IMR-90 (cell line): Measurements from ENCODE around the gene NAP1L5. TPM values are rescaled to one million over a fixed set of nuclear protein-coding genes. Genes with fewer than 3 reads are reported as not detected.

Source experiments
- ATAC-seq: fragments of 200-7000 bp; cut with Tn5 transposase; 2 replicates; pipeline ENCODE4 v1.9.1; 2020; ENCODE audit warnings: low read depth, mild to moderate bottlenecking, moderate library complexity
- BruUV-seq: library from RNA; stranded (reverse); fragments of 400-500 nt; replicated peaks from 2 replicates; lab custom pipeline; 2021; lab: Mats Ljungman, UMichigan
- CTCF ChIA-PET: fragments of 300-600 bp; formaldehyde crosslinking; extraction: SDS; loops from one replicate; lab custom pipeline; 2021; ENCODE audit warnings: antibody characterized with exemption; lab: Yijun Ruan, JAX
- POLR2A ChIA-PET: fragments of 300-600 bp; sonication (Branson Sonifier 250); formaldehyde crosslinking; loops from one replicate; lab custom pipeline; 2022; ENCODE audit warnings: antibody characterized with exemption; ENCODE audit not compliant: unreplicated experiment; lab: Charles Lee
- DNase-seq: peaks from one replicate; pipeline ENCODE4 v3.0.0; 2013
- H2AFZ ChIP-seq: replicated peaks from 2 replicates; pipeline ENCODE3; 2013; ENCODE audit warnings: low read length, mild to moderate bottlenecking; ENCODE audit not compliant: poor library complexity
- H2AK5ac ChIP-seq: 2 replicates; pipeline ENCODE4 v1.6.1; 2013; ENCODE audit warnings: low read depth, low read length, inconsistent platforms
- H2AK9ac ChIP-seq: replicated peaks from 2 replicates; pipeline ENCODE3; 2013; ENCODE audit warnings: mild to moderate bottlenecking, low read depth, low read length, moderate library complexity; ENCODE audit not compliant: poor library complexity
- H2BK120ac ChIP-seq: 2 replicates; pipeline ENCODE4 v1.6.1; 2013; ENCODE audit warnings: low read depth, low read length, inconsistent platforms
- H2BK15ac ChIP-seq: 3 replicates; pipeline ENCODE4 v1.6.1; 2013; ENCODE audit warnings: low read depth, low read length, inconsistent platforms
- H2BK20ac ChIP-seq: 2 replicates; pipeline ENCODE4 v1.6.1; 2013; ENCODE audit warnings: low read depth, mild to moderate bottlenecking, inconsistent platforms, low read length, moderate library complexity
- H2BK5ac ChIP-seq: 2 replicates; pipeline ENCODE4 v1.6.1; 2013; ENCODE audit warnings: mild to moderate bottlenecking, low read depth, low read length, inconsistent platforms; ENCODE audit not compliant: poor library complexity, severe bottlenecking
- H3K14ac ChIP-seq: replicated peaks from 2 replicates; pipeline ENCODE4 v1.6.1; 2013; ENCODE audit warnings: low read depth, low read length, inconsistent platforms
- H3K18ac ChIP-seq: 2 replicates; pipeline ENCODE4 v1.6.1; 2013; ENCODE audit warnings: low read depth, low read length, control low read depth
- H3K23ac ChIP-seq: 2 replicates; pipeline ENCODE4 v1.6.1; 2013; ENCODE audit warnings: low read depth, low read length, inconsistent platforms
- H3K27ac ChIP-seq: 2 replicates; pipeline ENCODE4 v1.5.1; 2013; ENCODE audit warnings: mild to moderate bottlenecking, control low read depth, low read length; ENCODE audit not compliant: insufficient read depth
- H3K27me3 ChIP-seq: 2 replicates; pipeline ENCODE4 v1.6.1; 2013; ENCODE audit warnings: low read length; ENCODE audit not compliant: control insufficient read depth, insufficient read depth
- H3K36me3 ChIP-seq: 2 replicates; pipeline ENCODE4 v1.6.1; 2013; ENCODE audit warnings: low read length, mixed read lengths; ENCODE audit not compliant: control insufficient read depth, insufficient read depth
- H3K4ac ChIP-seq: 2 replicates; pipeline ENCODE4 v1.6.1; 2013; ENCODE audit warnings: low read depth, low read length, inconsistent platforms
- H3K4me1 ChIP-seq: 2 replicates; pipeline ENCODE4 v1.6.1; 2013; ENCODE audit warnings: low read length, mixed read lengths; ENCODE audit not compliant: control insufficient read depth, insufficient read depth
- H3K4me2 ChIP-seq: 2 replicates; pipeline ENCODE4 v1.6.1; 2013; ENCODE audit warnings: low read depth, mild to moderate bottlenecking, control low read depth, low read length, moderate library complexity
- H3K4me3 ChIP-seq: 2 replicates; pipeline ENCODE4 v1.5.1; 2013; ENCODE audit warnings: low read depth, mild to moderate bottlenecking, control low read depth, low read length, moderate library complexity; ENCODE audit not compliant: insufficient read depth
- H3K56ac ChIP-seq: 2 replicates; pipeline ENCODE4 v1.6.1; 2013; ENCODE audit warnings: low read length, inconsistent platforms; ENCODE audit not compliant: insufficient read depth; ENCODE audit errors: extremely low read depth
- H3K79me1 ChIP-seq, 2 experiments: 2 replicates each; pipeline ENCODE4 v1.6.1; 2013; ENCODE audit warnings: low read length in 2 of 2, inconsistent platforms in 1 of 2, low read depth in 1 of 2
- H3K9ac ChIP-seq: 2 replicates; pipeline ENCODE4 v1.6.1; 2013; ENCODE audit warnings: low read depth, low read length, control low read depth
- H3K9me1 ChIP-seq: 2 replicates; pipeline ENCODE4 v1.6.1; 2013; ENCODE audit warnings: low read length, inconsistent platforms; ENCODE audit not compliant: insufficient read depth
- H3K9me3 ChIP-seq: 2 replicates; pipeline ENCODE4 v1.6.1; 2013; ENCODE audit warnings: low read length; ENCODE audit not compliant: control insufficient read depth, insufficient read depth
- H4K20me1 ChIP-seq: 2 replicates; pipeline ENCODE4 v1.6.1; 2013; ENCODE audit warnings: low read length, inconsistent platforms; ENCODE audit not compliant: insufficient read depth
- H4K5ac ChIP-seq: 2 replicates; pipeline ENCODE4 v1.6.1; 2013; ENCODE audit warnings: mild to moderate bottlenecking, low read depth, low read length, control low read depth
- H4K8ac ChIP-seq, 2 experiments: 2 replicates each; pipeline ENCODE4 v1.6.1; 2013; ENCODE audit warnings: low read depth in 2 of 2, low read length in 2 of 2, control low read depth in 1 of 2, inconsistent platforms in 1 of 2
- H4K91ac ChIP-seq: 2 replicates; pipeline ENCODE4 v1.6.1; 2013; ENCODE audit warnings: low read depth, low read length, inconsistent platforms; ENCODE audit not compliant: insufficient read depth
- BHLHE40 ChIP-seq: fragments of 150-350 bp; IDR thresholded peaks from 2 replicates; pipeline ENCODE4 v1.6.1; 2016; ENCODE audit warnings: mild to moderate bottlenecking, low read depth, low read length
- CEBPB ChIP-seq: IDR thresholded peaks from 2 replicates; pipeline ENCODE4 v1.6.1; 2012; ENCODE audit warnings: low read depth, low read length, improper control_type of control experiment
- CHD1 ChIP-seq: IDR thresholded peaks from 2 replicates; pipeline ENCODE4 v1.6.1; 2012; ENCODE audit warnings: low read depth, low read length, improper control_type of control experiment
- CTCF ChIP-seq: conservative IDR thresholded peaks from 2 replicates; pipeline ENCODE4 v1.5.1; 2012; ENCODE audit warnings: mild to moderate bottlenecking, low read depth, low read length, improper control_type of control experiment
- ELK1 ChIP-seq: fragments of 150-350 bp; IDR thresholded peaks from 2 replicates; pipeline ENCODE4 v1.6.1; 2016; ENCODE audit warnings: low read depth, mild to moderate bottlenecking, low read length, moderate library complexity, borderline replicate concordance
- FOS ChIP-seq: fragments of 150-350 bp; IDR thresholded peaks from 2 replicates; pipeline ENCODE4 v1.6.1; 2016; ENCODE audit warnings: low read depth, low read length
- MAFK ChIP-seq: IDR thresholded peaks from 2 replicates; pipeline ENCODE4 v1.6.1; 2012; ENCODE audit warnings: low read depth, low read length, improper control_type of control experiment
- MAZ ChIP-seq: IDR thresholded peaks from 2 replicates; pipeline ENCODE4 v1.6.1; 2012; ENCODE audit warnings: low read depth, mild to moderate bottlenecking, low read length, improper control_type of control experiment, moderate library complexity, borderline replicate concordance
- MXI1 ChIP-seq: IDR thresholded peaks from 2 replicates; pipeline ENCODE4 v1.6.1; 2012; ENCODE audit warnings: low read depth, mild to moderate bottlenecking, low read length, moderate library complexity, borderline replicate concordance
- NFE2L2 ChIP-seq: fragments of 150-350 bp; IDR thresholded peaks from 2 replicates; pipeline ENCODE4 v1.6.1; 2016; ENCODE audit warnings: low read depth, mild to moderate bottlenecking, low read length
- POLR2A ChIP-seq: IDR thresholded peaks from 2 replicates; pipeline ENCODE4 v1.6.1; 2012; ENCODE audit warnings: mild to moderate bottlenecking, low read depth, low read length
- RAD21 ChIP-seq: IDR thresholded peaks from 2 replicates; pipeline ENCODE4 v1.6.1; 2012; ENCODE audit warnings: low read length, improper control_type of control experiment
- RCOR1 ChIP-seq: IDR thresholded peaks from 2 replicates; pipeline ENCODE4 v1.6.1; 2012; ENCODE audit warnings: mild to moderate bottlenecking, low read length, improper control_type of control experiment; ENCODE audit not compliant: insufficient replicate concordance
- RFX5 ChIP-seq: IDR thresholded peaks from 2 replicates; pipeline ENCODE4 v1.8.0; 2012; ENCODE audit warnings: low read depth, mild to moderate bottlenecking, low read length, moderate library complexity
- USF2 ChIP-seq: fragments of 150-350 bp; IDR thresholded peaks from 2 replicates; pipeline ENCODE4 v1.6.1; 2017; ENCODE audit warnings: mild to moderate bottlenecking, antibody characterized with exemption, low read length, low read depth
- WGBS, 2 experiments: methylation state at CpG; one replicate each; pipeline versions ENCODE4 v1.1.5 to v1.1.7; 2013; ENCODE audit warnings: missing lambda C conversion rate in 2 of 2; ENCODE audit not compliant: insufficient read length in 1 of 2; ENCODE audit errors: extremely low coverage in 2 of 2; 5-methylcytosine and 5-hydroxymethylcytosine counted together
- dilution Hi-C: fragments of 300-500 bp; cut with HindIII; formaldehyde crosslinking; loops from one replicate; pipeline ENCODE4 v1.14.3; 2018; ENCODE audit warnings: low sequenced_read_pairs; ENCODE audit not compliant: unreplicated experiment
- in situ Hi-C: fragments of 300-500 bp; cut with MboI; formaldehyde crosslinking; loops from 3 replicates; pipeline ENCODE4 v1.14.3; 2019; ENCODE audit warnings: low sequenced_read_pairs, inconsistent platforms, mixed read lengths
- intact Hi-C: fragments of 100-400 bp; cut with micrococcal nuclease; formaldehyde crosslinking; loops from 2 replicates; pipeline ENCODE4 v1.10.0; 2022
- polyA plus RNA-seq, 3 experiments: library from polyadenylated mRNA; depleted of rRNA; stranded (reverse); fragments of >200 nt; gene quantifications; 2 replicates each; pipeline ENCODE4 v1.2.3, GENCODE V29; 2012; ENCODE audit warnings: low replicate concordance in 1 of 3
- total RNA-seq: library from RNA; depleted of rRNA; stranded (reverse); fragments of >200 nt; gene quantifications from 2 replicates; pipeline ENCODE4 v1.2.3, GENCODE V29; 2012

The NAP1L5 gene
- total and polyA plus RNA-seq, 2 of the 4 experiments (the other 2 are of a cell fraction): 3.9 to 5.3 TPM

GRCh38 chr4:88661739-88662138 is 35.9 kb downstream of the NAP1L5 start:
- peak overlapping the region; percentile 17 for H3K4me2 ChIP-seq
- H4K20me1 ChIP-seq: no peaks in the 10 kb centered on the region
- H3K56ac ChIP-seq: peak overlapping the region; percentile 20; the same call in 1 of the 2 replicates
- H3K4ac ChIP-seq: peak overlapping the region; percentile 85
- peaks cover 0 to 13% of the 10 kb centered on the region in 2 experiments; a peak in 2 of 4 replicates for H3K79me1 ChIP-seq
- no peaks in the 10 kb centered on the region for H3K27me3 ChIP-seq
- peak overlapping the region; percentile 52; the same call in 1 of the 3 replicates for H2BK15ac ChIP-seq
- no peaks in the 10 kb centered on the region for H3K9me3 ChIP-seq
- H3K4me3 ChIP-seq: no peak overlapping the region
- peak overlapping the region; percentile 59 for H2BK5ac ChIP-seq
- in situ Hi-C loops: no loop called here
- no peak for TF ChIP-seq NFE2L2
- TF ChIP-seq CTCF: no peak
- TF ChIP-seq RCOR1: no peak
- TF ChIP-seq CEBPB: peak; percentile 52
- no peak for TF ChIP-seq MAZ
- TF ChIP-seq POLR2A: no peak
- no peak for TF ChIP-seq RFX5
- no peak for TF ChIP-seq MAFK
- TF ChIP-seq USF2: no peak
- TF ChIP-seq MXI1: no peak
- no peak for TF ChIP-seq BHLHE40
- TF ChIP-seq FOS: peak; percentile 61; the same call in 1 of the 2 replicates
- no peak for TF ChIP-seq CHD1
- no peak for TF ChIP-seq RAD21
- TF ChIP-seq ELK1: no peak
- H4K91ac ChIP-seq: peak overlapping the region; percentile 67
- peak overlapping the region; percentile 71 for H2AK5ac ChIP-seq
- no peaks in the 10 kb centered on the region for H3K36me3 ChIP-seq
- H4K8ac ChIP-seq: peak overlapping the region; percentile 38 to 71; a peak in 2 of 4 replicates
- WGBS, 2 experiments: no CpG with 5 or more reads among the region's 2 CpGs
- peak; percentile 51 for ATAC-seq
- peak overlapping the region; percentile 56 for H2AFZ ChIP-seq
- H3K18ac ChIP-seq: peak overlapping the region; percentile 8; the same call in 1 of the 2 replicates
- H2BK20ac ChIP-seq: peak overlapping the region; percentile 93
- peak overlapping the region; percentile 85 for H3K14ac ChIP-seq
- BruUV-seq: no TSS peak
- DNase-seq: peak; percentile 88
- peak overlapping the region; percentile 90 for H3K23ac ChIP-seq
- H3K9ac ChIP-seq: no peak overlapping the region
- CTCF ChIA-PET: interaction anchor here (0.6 kb wide), 2 partner anchors 330 to 462 kb away, joined by 4 to 6 read pairs; no protein-coding TSS in a partner anchor
- no peak overlapping the region for H2AK9ac ChIP-seq
- peak overlapping the region; percentile 93 for H2BK120ac ChIP-seq
- POLR2A ChIA-PET: no interaction called here
- H3K9me1 ChIP-seq: peaks cover 13% of the 10 kb centered on the region
- intact Hi-C loops: no loop called here
- peak overlapping the region; percentile 42 for H3K27ac ChIP-seq
- peaks cover 15% of the 10 kb centered on the region for H3K4me1 ChIP-seq
- dilution Hi-C loops: no loop called here
- no peak overlapping the region for H4K5ac ChIP-seq
